Central memory CD8-positive, alpha-beta T cell (primary cell): ENCODE results near the gene HTN1.

Experiments
- ATAC-seq: fragments of 150-1000 bp; cut with Tn5 transposase; replicated peaks from 2 replicates; pipeline ENCODE4 v1.10.0; 2022; ENCODE audit warnings: mild to moderate bottlenecking, moderate FRiP score, moderate number of reproducible peaks; ENCODE audit not compliant: poor library complexity, severe bottlenecking; ENCODE audit errors: extremely low read depth
- DNase-seq, 2 donors: peaks; one replicate each; pipeline ENCODE4 v3.0.0; 2021; ENCODE audit warnings: low spot score in 2 of 2
- H3K27ac Mint-ChIP-seq: one replicate; pipeline ENCODE4 v1.8.0; 2022; ENCODE audit warnings: low read depth, mild to moderate bottlenecking, moderate library complexity, mixed read lengths
- H3K27me3 Mint-ChIP-seq: one replicate; pipeline ENCODE4 v1.8.0; 2022; ENCODE audit warnings: mixed read lengths
- H3K36me3 Mint-ChIP-seq: one replicate; pipeline ENCODE4 v1.8.0; 2022; ENCODE audit warnings: mild to moderate bottlenecking, moderate library complexity, mixed read lengths; ENCODE audit not compliant: insufficient read depth
- H3K4me1 Mint-ChIP-seq: one replicate; pipeline ENCODE4 v1.8.0; 2022; ENCODE audit warnings: mixed read lengths
- H3K4me3 Mint-ChIP-seq: one replicate; pipeline ENCODE4 v1.8.0; 2022; ENCODE audit warnings: mild to moderate bottlenecking, moderate library complexity, mixed read lengths
- H3K9me3 Mint-ChIP-seq: one replicate; pipeline ENCODE4 v1.8.0; 2022; ENCODE audit warnings: mixed read lengths

HTN1 gene

GRCh38 chr4:70059149-70059548 lies 8.9 kb downstream of the HTN1 start:
- Mint-ChIP-seq H3K27me3 (no peaks in the 10 kb centered on the region), H3K4me1 (no peaks in the 10 kb centered on the region), H3K27ac (no peak overlapping the region), H3K4me3 (no peak overlapping the region), H3K9me3 (peaks cover 12% of the 10 kb centered on the region), H3K36me3 (peaks cover 2% of the 10 kb centered on the region)
- DNase-seq (no peak), ATAC-seq (no peak)

- H3K27ac Mint-ChIP-seq = no peak overlapping the region
- H3K4me1 Mint-ChIP-seq = no peaks in the 10 kb centered on the region
- no peak overlapping the region for H3K4me3 Mint-ChIP-seq
- H3K27me3 Mint-ChIP-seq = no peaks in the 10 kb centered on the region
- H3K9me3 Mint-ChIP-seq = peaks cover 13% of the 10 kb centered on the region
- DNase-seq (no peak), ATAC-seq (no peak)
- H3K36me3 Mint-ChIP-seq = no peaks in the 10 kb centered on the region
Observed at GRCh38 chr4:70062000-70062399, 11.8 kb downstream of the HTN1 start.

- Mint-ChIP-seq H3K27me3 (no peaks in the 10 kb centered on the region), H3K9me3 (no peaks in the 10 kb centered on the region), H3K36me3 (no peaks in the 10 kb centered on the region), H3K4me1 (no peaks in the 10 kb centered on the region), H3K4me3 (no peak overlapping the region), H3K27ac (no peak overlapping the region)
- ATAC-seq = no peak
- no peak for DNase-seq
Observed at GRCh38 chr4:70080205-70080604, 30.0 kb downstream of the HTN1 start.

GRCh38 chr4:70099206-70099605 lies 49.0 kb downstream of the HTN1 start:
- ATAC-seq = no peak
- H3K4me3 Mint-ChIP-seq = no peak overlapping the region

More at GRCh38 chr4:70099206-70099605, 49.0 kb downstream of the HTN1 start:
- H3K4me1 Mint-ChIP-seq = no peaks in the 10 kb centered on the region
- H3K36me3 Mint-ChIP-seq = no peaks in the 10 kb centered on the region
- peaks cover 5% of the 10 kb centered on the region for H3K9me3 Mint-ChIP-seq
- DNase-seq = no peak
- H3K27me3 Mint-ChIP-seq = no peaks in the 10 kb centered on the region
- H3K27ac Mint-ChIP-seq = no peak overlapping the region
